NAMALWA (cell line): ENCODE measurements around the gene SKIC2.
A peak's percentile ranks its signal among the peaks of the same experiment; 100 is the strongest.
"Not testable (repeated sequence)": the region's sequence is repeated elsewhere in the genome, so short reads cannot be mapped to it uniquely, and the experiment has no call there.

Source experiments
- DNase-seq: peaks from one replicate; pipeline ENCODE4 v3.0.0-alpha.2; 2015; ENCODE audit warnings: low spot score

SKIC2 gene

GRCh38 chr6:31969712-31970603 is 11.0 kb downstream of the SKIC2 start:
- no peak for DNase-seq

GRCh38 chr6:31970604-31971271 is 11.8 kb downstream of the SKIC2 start:
- DNase-seq = no peak

GRCh38 chr6:31971279-31971992 is 12.5 kb downstream of the SKIC2 start:
- no peak for DNase-seq

GRCh38 chr6:31971993-31972708 is 13.2 kb downstream of the SKIC2 start, which contains the start of gene DXO:
Gene DXO (minus strand): TSS chr6:31972138. CDS start chr6:31971675, 463 bp downstream.
- peak; percentile 98 for DNase-seq

- DNase-seq = no peak
Measured at GRCh38 chr6:31972709-31973350, 13.9 kb downstream of the SKIC2 start.

- not testable (repeated sequence) for DNase-seq
Measured at GRCh38 chr6:31976065-31976464, 17.1 kb downstream of the SKIC2 start.

GRCh38 chr6:31977816-31978431 is 18.9 kb downstream of the SKIC2 start:
- DNase-seq = no peak

GRCh38 chr6:31978831-31979230 is 19.9 kb downstream of the SKIC2 start:
- DNase-seq = no peak

GRCh38 chr6:31979238-31979898 is 20.4 kb downstream of the SKIC2 start:
- no peak for DNase-seq

GRCh38 chr6:31980195-31980876 is 21.4 kb downstream of the SKIC2 start:
- not testable (repeated sequence) for DNase-seq

- DNase-seq = not testable (repeated sequence)
Measured at GRCh38 chr6:31980998-31981397, 22.0 kb downstream of the SKIC2 start.

- not testable (repeated sequence) for DNase-seq
Measured at GRCh38 chr6:31981744-31982143, 22.8 kb downstream of the SKIC2 start, which contains the start of gene C4A. Gene C4A (plus strand): TSS chr6:31982057. CDS start chr6:31982108, 51 bp downstream.

- not testable (repeated sequence) for DNase-seq
Measured at GRCh38 chr6:31989363-31989762, 30.4 kb downstream of the SKIC2 start.

- DNase-seq = not testable (repeated sequence)
Measured at GRCh38 chr6:31994421-31994820, 35.4 kb downstream of the SKIC2 start.

GRCh38 chr6:31996385-31996784 is 37.4 kb downstream of the SKIC2 start:
- not testable (repeated sequence) for DNase-seq

- not testable (repeated sequence) for DNase-seq
Measured at GRCh38 chr6:32002546-32003268, 43.7 kb downstream of the SKIC2 start.

- DNase-seq = not testable (repeated sequence)
Measured at GRCh38 chr6:32003301-32003700, 44.3 kb downstream of the SKIC2 start.

- DNase-seq = not testable (repeated sequence)
Measured at GRCh38 chr6:32004393-32004792, 45.4 kb downstream of the SKIC2 start.
